HG03139 (cell line): ENCODE data around the gene SORD.
"Not testable (repeated sequence)": the region's sequence is repeated elsewhere in the genome, so short reads cannot be mapped to it uniquely, and the experiment has no call there.

Experiments used
- ATAC-seq: cut with Tn5 transposase; IDR thresholded peaks from one replicate; pipeline ENCODE4 v1.9.1; 2021; ENCODE audit not compliant: unreplicated experiment

Gene SORD

DNA sequence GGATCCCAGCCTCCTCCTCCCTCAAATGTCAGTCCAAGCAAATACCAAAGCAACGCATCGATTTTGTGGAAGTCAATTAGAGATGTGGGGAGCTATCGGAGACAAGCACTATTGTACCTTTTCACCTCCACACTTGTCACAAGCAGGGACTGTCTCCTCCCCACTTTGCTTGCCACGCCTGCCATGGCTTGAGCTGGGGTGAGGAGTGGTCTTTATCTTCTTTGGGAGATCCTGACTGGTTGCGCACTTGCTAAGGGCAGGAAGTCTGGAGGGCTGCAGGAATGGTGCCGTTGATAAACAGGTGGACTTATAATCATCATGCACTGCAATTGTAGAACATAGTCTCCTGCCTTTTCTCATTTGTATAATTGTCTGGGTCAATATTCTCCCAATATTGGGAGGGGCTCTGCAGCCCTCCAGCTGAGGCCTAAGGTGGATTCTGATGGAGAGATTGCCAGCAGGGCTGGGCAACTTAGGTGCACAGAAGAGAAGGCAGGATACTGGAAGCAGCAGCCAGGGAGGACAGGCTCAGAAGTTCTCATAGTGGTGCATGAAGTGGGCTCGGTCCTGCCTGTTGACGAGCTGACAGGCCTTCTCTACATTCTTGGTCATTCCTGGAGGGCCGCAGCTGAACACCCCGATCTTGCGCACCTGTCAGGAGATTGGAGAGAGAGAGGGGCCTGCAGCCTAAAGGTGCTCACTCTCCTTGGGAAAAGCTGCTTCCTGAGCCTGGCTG, 70.8 kb downstream of the SORD start:
- ATAC-seq = no peak

DNA sequence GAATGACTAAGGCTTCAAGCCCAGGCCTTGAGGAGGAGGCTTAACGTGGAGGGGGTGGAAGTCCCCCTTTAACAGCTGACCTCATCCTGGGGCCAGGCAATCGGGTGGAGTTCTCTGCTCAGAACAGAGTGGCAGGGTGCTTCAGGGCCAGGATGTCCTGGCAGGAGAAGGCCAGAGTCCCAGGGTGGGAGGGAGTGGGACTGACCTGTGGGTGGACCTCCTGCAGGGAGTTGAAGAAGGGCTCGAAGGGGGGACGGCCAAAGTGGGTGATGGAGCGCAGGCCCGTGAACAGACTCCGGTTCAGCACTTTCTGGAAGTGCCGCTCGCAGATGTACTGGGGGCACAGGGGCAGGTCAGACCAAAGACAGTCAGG, 71.3 kb downstream of the SORD start:
- ATAC-seq = no peak

DNA sequence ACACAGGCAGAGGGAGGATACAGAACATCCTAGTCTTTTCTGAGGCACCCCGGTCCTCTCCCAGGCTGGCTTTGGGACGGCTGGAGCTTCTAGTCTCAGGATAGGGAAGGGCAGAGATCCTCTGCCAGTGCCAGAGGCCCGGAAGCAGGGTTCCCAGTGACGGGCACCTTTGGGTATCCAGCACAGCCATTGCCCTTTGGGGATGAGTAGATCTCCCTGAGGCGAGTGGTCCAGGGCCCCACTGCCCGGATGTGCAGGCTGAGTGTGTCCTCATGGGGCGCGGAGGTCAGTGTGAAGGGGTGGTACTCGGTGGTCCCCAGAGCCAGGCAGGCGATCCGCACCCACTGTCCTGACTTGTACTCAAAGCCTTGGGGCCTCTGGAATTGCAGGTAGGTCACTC, 72.7 kb downstream of the SORD start:
- ATAC-seq = no peak

DNA sequence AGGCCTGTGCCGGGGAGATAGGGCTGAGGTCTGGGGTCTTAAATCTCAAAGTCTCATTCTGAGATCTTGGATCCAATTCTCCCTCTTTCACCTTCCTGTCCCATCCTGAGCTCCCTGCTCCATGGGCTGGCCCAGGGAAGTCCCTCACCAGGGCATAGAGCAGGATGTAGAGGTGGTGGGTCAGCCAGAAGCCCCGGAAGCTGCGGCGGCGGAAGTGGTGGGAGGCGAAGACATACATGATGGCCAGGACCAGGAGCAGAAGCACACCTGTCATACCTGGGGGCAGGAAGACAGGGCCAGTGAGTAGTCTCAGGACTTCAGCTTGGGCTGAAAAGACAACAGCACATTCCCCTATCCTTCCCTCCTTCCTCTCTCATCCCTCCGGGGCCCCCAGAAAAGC, 74.5 kb downstream of the SORD start:
- no peak for ATAC-seq

DNA sequence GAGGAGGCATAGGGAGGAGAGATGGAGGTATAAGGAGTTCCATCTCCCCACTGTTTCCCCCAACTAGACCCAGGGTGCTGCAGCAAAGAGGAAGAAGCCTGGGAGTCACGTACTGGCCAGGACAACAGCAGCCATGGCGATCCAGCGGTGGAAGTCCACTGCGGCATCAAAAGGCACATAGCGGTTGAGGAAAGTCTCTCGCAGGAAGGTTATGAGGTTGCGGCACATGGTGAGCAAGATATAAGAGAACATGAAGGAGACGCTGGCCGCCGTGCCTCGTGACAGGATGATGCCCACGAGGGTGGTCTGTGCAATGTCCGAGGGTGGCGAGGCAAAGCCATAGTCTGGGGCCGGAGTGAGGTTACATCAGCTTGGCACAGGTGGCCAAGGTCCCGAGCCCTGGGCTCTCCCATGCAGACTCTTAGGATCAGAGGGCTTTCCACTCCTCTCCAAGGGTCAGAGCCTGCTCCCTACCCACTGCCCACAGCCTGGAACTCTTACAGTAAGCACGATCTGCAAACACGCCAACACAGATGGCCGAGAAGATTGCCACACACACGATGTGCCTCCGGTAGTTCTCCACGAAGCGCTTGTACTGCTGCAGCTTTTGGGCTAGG, 76.7 kb downstream of the SORD start:
- ATAC-seq = no peak

DNA sequence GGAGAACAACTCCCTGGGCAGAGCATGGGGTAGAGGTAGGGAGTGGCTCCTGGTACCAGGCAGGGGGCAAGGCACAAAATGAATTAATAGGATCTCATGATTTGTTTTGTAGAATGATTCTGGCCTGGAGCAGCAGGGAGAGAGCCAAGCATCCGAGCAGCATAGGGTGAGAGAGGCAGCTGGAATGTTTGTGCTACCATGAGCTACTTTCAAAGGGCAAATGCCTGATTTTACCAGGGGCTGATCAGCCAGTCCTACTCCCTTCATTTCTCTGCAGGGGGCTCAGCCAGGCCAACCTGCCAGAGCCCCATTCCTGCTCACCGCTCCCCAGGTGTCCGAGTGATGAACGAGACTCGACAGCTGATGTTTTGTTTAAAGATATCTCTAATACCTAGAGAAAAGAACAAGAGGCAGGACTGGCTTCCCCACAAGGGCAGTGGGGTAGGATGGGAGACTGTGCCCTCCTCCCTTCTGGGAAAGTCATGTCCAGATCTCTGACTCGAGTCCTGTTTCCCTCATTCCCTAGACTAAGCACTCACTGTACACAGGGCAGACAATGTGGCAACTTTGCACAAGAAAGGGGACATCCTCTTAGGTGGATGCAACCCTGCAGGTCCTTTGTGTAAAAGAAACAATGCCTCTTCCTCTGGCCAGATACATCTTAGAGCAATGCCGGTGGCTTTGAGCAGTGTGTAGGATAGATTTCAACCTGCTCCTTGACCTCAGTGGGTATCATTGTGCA, 78.1 kb downstream of the SORD start:
- ATAC-seq = no peak

DNA sequence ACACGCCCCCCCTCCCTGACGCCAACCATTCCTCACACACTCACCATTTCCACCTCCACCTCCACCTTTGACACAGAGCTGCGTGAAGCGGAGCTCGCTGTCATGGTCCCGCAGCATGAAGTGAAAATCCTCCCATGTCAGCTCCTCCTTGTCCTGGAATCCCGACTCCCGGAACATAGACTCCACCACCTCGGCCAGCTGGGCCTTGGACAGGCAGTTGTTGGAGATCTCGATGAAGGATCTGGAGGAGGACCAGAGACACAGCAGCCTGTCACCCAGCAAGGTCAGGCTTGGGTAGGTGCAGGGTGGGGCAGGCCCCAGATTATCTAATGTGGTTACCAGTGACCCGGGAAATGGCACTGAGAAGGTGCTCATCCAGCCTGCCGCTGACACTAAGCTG, 78.8 kb downstream of the SORD start:
- no peak for ATAC-seq

DNA sequence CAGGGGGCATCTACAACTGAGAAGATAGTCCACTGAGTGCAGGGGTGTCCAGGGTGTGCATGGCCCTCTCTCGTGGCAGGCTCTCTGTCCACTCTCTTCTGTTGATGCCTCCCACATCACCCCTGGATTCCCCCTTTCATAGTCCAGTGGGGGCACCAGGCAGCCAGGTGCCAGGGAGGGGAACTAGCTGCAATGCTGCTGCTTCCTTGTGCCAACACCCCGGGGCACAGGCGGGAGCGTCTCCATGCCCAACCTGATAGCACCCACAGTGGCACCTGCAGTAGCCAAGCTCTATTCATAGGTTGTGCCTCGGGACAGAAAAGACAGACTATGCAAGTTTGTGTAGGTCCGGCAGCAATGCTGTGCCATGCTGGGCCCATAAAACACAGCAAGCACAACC, 79.2 kb downstream of the SORD start:
- ATAC-seq = no peak

DNA sequence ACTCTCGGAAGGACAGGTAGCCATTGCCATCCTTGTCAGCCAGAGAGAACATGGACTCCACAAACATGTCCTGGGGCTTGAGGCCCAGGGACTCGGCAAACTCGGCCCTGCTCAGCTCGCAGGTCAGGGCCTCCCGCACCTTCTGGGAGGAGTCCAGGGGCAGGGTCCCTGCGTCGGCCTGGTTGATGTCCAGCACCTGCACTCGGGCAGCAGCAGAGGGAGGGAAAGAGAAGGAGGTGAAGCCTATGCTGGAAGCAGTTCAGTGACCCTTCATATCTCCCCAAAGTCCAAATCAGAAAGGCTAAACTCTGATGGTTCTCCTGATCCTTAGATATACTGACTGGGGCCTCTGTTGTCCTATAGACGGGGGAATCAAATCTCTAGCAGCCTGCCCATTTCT, 81.2 kb downstream of the SORD start:
- ATAC-seq = not testable (repeated sequence)

DNA sequence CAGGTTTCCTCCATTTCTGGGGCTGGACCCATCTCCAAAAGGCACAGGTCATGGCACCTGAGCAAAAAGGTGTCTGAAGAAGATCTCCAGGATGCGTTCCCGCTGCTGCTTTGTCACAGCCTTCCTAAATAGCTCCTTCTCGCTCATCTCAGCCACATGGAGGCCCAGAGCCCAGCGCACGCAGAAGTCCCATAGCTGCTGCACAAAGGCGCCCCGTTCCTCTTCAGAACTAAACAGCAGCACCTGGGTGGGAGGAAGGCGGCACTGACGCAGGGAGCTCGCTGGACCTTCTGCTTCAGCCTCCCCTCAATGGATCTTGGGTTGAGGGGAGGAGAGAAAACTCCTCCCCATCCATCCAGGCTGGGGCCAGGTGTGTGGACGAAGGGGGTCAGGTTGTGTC, 82.6 kb downstream of the SORD start:
- ATAC-seq = no peak

DNA sequence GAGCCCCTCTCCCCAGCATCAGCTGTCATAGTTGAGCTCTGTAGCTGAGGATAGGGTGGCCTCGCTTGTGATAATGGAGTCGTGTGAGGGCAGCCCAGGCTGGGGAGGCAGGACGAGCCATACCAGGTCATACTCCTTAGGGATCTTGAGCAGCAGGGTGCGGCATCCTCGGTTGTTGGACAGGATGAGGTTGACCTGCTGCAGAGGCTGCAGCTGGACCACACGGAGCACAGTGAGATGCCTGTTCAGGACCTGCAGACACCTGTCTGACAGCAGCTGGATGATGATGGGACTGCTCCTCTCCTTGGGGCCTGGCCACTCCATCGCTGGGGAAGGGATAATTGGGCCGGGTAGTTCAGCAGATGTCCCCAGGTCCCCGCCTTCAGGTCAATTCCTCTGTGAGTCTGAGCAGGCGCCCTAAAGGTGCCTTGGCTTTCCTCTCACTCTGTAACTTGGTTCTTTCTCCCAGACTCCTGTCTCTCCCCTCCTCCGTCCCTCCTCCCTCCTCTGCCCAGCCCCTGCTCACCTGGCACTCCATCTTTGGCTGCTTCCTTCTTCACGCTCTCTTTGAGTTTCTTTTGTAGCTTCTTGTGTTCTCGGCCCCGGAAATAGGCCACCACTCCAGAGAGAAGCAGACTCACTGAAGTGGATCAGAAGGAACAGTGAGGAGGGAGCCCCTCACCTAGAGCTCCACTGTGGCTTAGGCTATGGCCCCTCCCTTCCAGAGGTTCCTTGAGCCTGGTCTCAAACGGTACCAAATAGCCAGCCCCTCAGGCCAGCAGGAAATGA, 83.2 kb downstream of the SORD start:
- ATAC-seq = no peak

DNA sequence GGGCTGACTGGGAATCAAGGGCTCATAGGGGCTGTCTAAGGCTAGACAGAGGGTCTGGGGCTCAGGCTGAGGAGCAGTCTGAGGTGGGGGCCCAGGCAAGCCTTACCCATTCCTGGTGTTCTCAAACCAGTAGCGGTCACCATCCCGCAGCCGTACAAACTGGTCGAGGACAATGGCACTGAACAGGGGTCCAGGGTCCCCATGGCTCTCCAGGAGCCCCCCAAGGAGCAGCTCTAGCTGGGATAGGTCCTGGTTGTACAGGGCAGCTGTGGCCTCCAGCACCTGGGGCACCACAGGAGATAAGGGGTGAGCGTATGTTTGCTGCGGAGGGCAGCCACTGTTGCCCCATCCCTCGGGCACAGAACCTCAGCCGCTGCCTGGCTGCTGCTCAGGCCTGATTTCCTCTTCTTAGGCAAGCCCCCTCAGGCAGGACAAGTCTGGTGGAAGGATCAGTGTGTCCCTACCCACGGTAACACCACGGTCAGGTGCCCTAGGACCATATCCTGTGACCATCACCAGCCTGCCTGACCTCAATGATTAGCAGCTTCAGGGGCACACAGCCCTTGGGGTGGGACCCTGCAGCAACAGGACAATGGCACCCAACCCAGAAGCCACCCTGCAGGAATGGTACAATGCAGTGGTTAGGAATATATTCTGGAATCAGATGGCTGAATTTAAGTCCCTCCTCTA, 85.1 kb downstream of the SORD start:
- no peak for ATAC-seq

DNA sequence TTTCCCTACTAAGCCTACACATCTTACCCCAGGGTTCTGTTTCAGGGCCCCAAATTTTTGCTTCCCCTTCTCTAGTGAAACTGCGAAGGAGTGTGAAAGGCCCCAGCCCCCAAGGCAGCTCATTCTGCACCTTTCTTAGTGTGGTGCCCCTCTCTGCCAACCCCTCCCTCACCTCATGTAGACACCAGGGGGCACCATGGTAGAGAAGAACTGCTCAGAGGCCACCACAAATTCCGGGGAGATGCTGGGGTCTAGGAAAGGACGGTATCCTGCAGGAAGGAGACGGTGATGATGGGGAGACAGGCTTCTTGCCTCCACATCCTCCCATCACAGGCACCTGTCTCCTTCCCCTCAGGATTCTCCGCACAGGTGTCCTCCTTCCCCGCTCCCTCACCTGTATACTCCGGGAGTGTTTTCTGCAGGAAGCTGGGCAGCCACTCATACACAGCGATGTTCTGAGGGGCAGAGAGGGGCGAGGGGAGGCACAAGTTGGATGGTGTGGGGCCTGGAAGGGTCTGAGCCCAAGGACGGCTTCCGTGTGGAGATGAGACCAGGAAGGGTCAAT, 87.3 kb downstream of the SORD start:
- no peak for ATAC-seq

DNA sequence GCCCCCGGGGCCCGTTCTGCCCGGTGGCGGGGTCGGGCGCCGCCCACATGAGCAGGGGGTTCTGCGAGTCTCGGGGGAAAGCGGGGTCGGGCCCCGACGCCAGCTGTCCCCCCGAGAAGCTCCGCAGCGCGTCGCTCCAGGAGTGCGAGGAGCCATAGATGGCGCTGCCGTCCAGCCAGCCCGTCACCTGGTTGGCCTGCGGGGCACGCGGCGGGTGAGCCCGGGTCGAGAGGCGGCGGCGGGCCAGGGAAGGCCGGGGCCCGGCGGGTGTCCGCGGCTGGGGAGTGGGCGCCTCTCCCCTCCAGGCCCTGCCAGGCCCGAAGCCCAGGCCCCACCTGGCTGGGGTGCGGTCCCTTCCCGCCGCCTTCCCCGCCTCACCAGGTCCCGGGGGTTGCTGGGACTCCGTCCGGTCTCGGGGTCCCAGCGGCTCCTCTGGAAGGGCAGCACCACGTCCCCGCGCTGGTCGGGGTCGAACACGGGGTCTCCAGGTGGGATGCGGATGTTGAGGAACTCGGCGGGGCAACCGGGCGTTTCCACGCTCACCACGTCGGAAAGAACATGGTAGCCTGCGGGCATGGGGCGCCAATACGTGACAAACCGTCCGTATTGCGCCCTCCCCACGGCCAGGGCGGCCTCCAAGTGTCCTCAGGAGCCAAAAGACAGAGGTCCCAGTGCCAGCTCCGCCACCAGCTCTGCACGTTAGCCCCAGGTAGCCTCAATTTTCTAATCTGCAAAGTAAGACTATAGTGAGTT, 88.6 kb downstream of the SORD start:
- ATAC-seq = no peak

DNA sequence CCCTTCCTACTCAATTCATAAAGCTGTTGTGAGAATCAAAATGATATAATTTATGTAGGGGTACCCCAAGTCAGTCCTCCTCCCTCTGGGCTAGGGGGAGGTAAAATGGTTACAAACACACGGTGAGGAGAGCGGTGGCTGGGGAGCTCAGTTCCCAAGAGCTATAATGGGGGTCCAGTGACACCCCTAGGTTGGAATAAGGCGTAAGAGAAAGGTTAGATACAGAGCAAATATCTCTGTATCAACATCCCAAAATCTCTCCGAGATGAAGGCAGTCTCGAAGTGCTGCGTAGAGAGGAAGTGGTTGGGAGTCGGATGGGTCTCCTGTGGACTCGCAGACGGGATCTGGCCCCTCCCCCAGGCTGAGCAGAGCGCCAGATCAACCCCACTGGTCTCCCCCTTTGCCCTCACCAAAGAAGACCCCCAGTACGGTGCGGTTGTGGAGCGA, 89.2 kb downstream of the SORD start:
- no peak for ATAC-seq

DNA sequence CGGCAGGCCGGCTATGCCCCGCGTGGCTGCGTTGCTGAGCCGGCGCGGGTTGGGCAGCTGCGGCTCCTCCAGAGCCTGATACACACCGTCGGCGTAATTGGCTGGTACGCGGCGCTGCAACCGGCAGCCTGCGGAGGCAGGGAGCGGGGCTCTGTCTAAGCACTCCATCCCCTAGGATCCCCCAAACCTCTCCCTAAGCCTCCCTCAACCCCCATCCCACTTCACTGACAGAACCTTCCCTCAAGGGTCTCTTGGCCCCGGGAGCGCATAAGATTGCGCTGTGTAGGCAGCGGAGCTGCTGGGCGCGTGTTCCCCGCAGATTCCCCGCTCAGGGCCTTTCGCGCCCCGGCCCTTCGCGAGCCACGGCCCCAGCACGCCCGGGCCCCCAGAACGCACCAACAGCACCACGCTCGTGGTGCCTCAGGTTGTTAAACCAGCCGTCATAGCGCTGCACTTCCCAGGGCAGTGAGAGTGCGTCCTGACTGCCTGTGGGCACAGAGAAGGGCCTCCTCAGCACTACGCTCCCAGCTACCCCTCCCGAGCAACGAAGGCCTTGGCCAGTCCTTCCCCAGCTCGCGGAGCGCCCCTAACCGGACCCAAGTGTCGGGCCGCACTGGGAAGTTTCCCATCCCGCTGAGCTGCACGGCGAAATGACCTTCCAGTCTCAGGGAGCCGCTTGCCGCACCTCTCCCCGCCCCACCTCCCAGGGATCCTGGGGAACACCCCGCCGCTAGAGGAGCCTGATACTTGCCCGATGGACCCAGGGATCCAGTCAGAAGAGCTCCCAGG, 89.8 kb downstream of the SORD start:
- no peak for ATAC-seq

DNA sequence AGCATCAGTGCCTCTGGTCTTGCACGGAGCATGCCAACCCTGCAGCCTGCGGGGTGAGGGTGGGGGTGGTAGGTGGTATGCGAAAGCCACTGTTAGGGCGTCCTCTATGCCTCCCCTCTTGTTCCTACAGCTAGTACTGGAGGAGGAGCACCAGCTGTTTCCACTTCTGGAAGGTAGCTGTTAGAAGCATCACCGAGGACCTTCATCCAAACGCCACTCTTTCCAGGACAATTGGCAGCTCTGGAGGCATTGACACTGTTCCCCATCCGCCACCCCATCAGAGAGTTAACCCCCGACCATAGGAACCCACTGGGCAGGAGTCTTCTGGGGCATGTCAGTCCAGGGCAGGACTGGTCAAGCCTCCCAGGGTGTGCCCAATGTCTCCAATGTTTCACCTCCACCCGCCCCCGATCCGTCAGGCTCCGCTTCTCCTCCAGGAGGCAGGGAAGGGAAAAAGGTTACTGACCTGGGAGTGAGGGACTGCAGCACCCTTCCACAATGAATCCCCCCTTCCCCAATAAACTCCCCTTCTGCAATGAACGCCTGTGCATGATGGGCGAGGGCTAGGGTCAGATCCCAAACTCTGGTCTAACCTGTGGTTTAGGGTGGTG, 90.5 kb downstream of the SORD start:
- no peak for ATAC-seq

DNA sequence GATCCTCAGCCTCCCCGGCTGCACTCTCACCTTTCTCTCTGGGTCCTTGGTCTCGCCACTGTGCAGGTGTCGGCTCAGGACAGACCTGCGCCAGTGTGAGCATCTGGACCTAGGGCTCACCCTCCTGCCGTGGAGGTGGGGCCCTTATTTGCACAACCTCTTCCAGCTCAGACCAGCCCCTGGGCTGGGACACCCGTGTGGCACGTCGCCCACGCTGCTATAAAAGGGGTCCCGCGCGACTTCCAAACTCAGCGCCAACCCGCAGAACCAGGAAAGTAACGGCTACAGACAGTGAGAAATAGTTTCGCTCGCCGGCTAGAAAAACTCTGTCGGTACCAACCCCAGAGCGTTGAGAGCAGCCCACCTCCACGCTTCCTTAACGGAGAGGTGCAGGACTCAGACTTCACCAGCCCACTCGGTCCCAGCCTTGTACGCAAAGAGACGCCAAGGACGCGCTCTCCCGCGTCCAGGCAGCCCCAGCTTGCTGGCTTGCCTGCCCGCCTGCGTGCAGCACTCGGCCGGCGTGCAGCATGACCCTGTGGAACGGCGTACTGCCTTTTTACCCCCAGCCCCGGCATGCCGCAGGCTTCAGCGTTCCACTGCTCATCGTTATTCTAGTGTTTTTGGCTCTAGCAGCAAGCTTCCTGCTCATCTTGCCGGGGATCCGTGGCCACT, 91.2 kb downstream of the SORD start, which contains the start of the genes DUOX2 and DUOXA2:
Gene DUOX2 (minus strand): TSS at position 97 of the 675 bp plus-strand sequence. CDS start 761 bp downstream, outside the sequence.
Gene DUOXA2 (plus strand): TSS at position 251 of the 675 bp plus-strand sequence. CDS start 280 bp downstream, at position 531.
- ATAC-seq = no peak
